ENCODE results near the gene EID2.

Gene EID2

GRCh38 chr19:39542206-39542605, 2.2 kb upstream of the EID2 start:
- DNase-seq (ENCODE audit: extremely low read depth, low read depth), result no peak
- TF ChIP-seq CTCF (IDR thresholded peaks at IDR 0.05; ENCODE audit: low read depth, low read length, missing control alignments), result no peak

DNA sequence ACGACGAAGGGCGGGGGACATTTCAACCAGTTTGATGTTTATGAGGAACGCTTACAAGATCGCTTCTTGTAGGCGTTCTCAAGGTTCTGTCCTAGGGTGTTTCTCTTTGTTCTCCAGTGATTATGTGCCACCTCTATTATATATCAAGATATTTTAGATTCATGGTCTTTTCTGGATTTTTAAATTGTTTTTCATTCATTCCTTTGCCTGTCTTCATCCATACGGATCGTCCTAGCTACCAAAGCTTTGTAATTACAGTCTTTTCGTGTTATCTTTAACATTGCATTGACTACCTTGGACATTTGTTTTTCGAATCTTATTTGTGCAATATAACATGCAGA, 342 bp upstream of the EID2 start:
- TF ChIP-seq CTCF (IDR thresholded peaks at IDR 0.05; ENCODE audit: low read depth, low read length, missing control alignments), result no peak
- H3K4me3 ChIP-seq (replicated peaks; ENCODE audit: low read depth, low read length), result peak overlapping the region; percentile 78
- DNase-seq (ENCODE audit: extremely low read depth, low read depth), result no peak

More at GRCh38 chr19:39542206-39542605, 2.2 kb upstream of the EID2 start:
- H3K4me3 ChIP-seq (replicated peaks; ENCODE audit: low read depth, low read length), result no peak overlapping the region

GRCh38 chr19:39539165-39539517, 820 bp downstream of the EID2 start:
- no peak for TF ChIP-seq CTCF (IDR thresholded peaks at IDR 0.05; ENCODE audit: low read depth, low read length, missing control alignments)
- no peak for DNase-seq (ENCODE audit: extremely low read depth, low read depth)
- peak overlapping the region; percentile 78 for H3K4me3 ChIP-seq (replicated peaks; ENCODE audit: low read depth, low read length)

DNA sequence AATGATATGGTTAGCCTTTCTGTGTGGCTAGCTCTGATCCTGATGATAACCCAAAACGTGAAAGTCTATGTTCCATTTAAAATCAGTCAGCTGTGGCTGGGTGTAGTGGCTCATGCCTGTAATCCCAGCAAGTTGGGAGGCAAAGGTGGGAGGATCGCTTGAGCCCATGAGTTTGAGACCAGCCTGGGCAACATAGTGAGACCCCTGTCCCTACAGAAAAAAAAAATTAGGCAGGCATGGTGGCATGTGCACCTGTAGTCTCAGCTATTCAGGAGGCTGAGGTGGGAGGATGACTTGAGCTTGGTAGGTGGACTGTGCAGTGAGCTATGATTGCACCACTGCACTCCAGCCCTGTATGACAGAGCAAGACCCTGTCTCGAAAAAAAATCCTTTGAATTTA, 6.2 kb downstream of the EID2 start:
- H3K4me3 ChIP-seq (replicated peaks; ENCODE audit: low read depth, low read length), result no peak overlapping the region
- no peak for DNase-seq (ENCODE audit: extremely low read depth, low read depth)
- TF ChIP-seq CTCF (IDR thresholded peaks at IDR 0.05; ENCODE audit: low read depth, low read length, missing control alignments), result no peak

DNA sequence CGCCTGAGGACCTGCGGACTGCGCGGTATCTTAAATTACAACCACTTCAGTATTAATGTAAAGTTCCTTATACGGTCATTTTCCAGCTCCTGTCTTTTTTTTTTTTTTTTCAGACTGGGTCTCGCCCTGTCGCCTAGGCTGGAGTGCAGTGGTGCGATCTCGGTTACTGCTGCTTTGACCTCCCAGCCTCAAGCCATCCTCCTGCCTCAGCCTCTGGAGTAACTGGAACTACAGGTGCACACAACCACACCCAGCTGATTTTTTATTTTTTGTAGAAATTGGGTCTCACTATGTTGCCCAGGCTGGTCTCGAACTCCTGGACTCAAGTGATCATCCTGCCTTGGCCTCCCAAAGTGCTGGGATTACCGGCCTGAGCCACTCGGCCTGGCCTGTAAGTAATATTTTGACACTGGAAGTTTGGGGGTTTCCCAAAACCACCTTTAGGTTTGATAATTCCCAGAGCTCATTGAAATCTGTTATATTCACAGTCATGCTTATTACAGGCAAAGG, 6.9 kb downstream of the EID2 start:
- peak overlapping the region; percentile 97 for H3K4me3 ChIP-seq (replicated peaks; ENCODE audit: low read depth, low read length)
- DNase-seq (ENCODE audit: extremely low read depth, low read depth), result no peak
- no peak for TF ChIP-seq CTCF (IDR thresholded peaks at IDR 0.05; ENCODE audit: low read depth, low read length, missing control alignments)

GRCh38 chr19:39532233-39533002, 7.5 kb downstream of the EID2 start, which contains the start of gene EID2B:
Gene EID2B, minus strand, starts transcription at chr19:39532852. Its CDS starts 50 bp downstream, at chr19:39532802.
- peak within 1 kb of the TSS; percentile 97 for H3K4me3 ChIP-seq (replicated peaks; ENCODE audit: low read depth, low read length)
- peak; percentile 97 for DNase-seq (ENCODE audit: extremely low read depth, low read depth)
- TF ChIP-seq CTCF (IDR thresholded peaks at IDR 0.05; ENCODE audit: low read depth, low read length, missing control alignments), result peak; percentile 98

Measured in HFF-Myc (cell line).